Measurements from ENCODE around the gene ANHX.
"Not testable (repeated sequence)": the region's sequence is repeated elsewhere in the genome, so short reads cannot be mapped to it uniquely, and the experiment has no call there.

Gene ANHX

DNA sequence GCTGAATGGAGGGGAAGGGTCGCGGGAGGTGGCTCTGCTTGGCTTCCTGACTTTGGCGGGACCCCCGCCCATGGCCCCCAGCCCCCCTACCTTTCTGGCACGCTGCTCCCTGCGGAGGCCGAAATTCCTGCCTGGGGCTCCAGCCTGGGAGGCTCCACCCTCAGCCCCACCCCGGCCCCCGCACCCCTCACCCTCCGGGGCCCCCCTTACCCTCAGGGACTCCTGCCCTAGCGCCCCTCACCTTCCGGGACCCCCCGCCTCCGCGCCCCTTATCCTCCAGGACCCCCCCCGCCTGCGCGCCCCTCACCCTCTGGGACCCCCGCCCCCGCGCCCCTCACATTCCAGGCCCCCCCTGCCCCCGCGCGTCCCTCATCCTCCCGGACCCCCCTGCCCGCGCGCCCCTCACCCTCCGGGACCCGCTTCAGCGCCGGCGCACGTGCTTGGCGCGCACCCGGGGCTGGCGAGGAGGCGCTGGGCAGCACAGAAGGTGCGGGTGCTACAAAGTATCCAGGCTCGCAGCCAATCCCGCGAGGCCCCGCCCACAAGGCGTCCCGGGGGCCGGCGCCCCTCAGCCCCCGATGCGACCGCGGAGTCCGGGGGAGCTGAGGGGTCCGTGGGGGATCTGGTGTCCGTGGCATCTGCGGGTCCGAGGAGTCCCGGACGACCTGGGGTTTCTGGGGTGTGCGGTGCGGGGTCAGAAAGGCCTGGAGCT is at the start of gene ANHX:
TSS of gene ANHX (minus strand) at position 477 of the 712 bp plus-strand sequence. CDS start 1,521 bp downstream, outside the sequence.
- FAIRE-seq: no peak

DNA sequence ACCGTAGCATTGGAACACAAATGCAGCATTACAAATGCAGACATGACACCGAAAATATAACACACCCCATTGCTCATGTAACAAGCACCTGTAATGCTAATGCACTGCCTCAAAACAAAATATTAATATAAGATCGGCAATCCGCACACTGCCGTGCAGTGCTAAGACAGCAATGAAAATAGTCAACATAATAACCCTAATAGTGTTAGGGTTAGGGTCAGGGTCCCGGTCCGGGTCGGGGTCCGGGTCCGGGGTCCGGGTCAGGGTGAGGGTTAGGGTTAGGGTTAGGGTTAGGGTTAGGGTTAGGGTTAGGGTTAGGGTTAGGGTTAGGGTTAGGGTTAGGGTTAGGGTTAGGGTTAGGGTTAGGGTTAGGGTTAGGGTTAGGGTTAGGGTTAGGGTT is 29.0 kb upstream of the ANHX start:
- FAIRE-seq: not testable (repeated sequence)

DNA sequence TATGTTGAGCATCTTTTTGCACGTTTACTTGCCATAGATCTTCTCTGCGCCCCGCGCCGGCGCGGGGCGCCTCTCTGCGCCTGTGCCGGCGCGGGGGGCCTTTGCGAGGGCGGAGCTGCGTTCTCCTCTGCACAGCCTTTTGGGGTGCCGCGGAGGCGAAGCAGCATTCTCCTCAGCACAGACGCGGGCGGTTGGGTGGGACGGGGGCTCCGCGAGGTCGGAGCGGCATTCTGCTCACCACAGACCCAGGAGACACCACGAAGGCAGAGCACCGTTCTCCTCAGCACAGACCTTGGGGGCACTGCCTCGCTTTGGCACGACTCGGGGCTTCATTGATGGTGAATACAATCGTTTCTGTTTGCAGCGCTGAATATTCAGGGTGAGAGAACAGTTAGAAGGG is 28.5 kb upstream of the ANHX start:
- FAIRE-seq: no peak

DNA sequence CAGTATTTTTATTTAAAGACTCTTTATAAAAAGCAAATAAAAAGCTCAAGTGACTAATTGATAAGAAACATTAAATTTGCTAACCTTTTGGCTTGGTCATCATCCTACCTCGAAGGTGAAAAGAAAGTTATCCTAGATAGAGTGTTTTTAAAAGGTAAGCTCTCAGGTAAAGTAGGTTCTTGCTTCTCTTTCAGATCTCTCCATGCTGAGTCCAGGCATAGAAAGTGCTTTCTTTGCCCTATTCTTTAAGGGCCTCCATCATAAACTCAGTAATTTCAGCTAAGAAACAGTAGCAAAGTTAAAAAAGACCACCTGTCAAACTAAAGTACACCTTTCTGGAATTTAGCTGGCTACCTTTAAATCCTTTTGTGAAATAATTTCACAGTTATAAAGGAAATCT is 20.6 kb upstream of the ANHX start:
- FAIRE-seq: no peak

DNA sequence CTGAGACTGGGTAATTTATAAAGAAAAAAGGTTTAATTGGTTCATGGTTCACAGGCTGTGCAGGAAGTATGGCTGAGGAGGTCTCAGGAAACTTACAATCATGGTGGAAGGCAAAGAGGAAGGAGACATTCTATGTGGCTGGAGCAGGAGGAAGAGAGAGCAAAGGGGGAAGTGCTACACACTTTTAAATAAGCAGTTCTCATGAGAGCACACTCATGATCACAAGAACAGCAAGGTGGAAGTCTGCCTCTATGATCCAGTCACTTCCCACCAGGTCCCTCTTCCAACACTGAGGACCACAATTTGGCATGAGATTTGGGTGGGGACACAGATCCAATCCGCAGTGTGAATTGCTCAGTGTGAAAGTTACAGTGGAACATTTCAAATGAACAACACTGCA is 20.2 kb upstream of the ANHX start:
- not testable (repeated sequence) for FAIRE-seq

DNA sequence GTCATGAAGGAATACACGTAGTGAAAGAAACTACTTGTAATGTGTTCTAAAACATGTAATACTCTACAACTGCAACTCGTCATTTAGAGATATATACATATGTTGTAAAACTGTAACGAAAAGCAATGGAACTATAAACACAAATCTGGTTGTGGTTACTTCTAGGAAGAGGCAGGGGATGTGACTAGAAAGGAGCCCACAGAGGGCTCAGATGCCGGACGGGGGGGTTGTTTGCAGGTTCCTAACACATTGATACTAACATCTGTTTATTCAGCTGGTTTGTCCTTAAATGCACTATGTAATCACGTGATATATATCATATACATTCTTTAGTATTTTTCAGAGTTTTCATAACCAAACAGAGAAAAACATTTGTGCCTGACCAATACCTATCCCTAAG is 16.1 kb upstream of the ANHX start:
- peak; percentile 19 for FAIRE-seq

DNA sequence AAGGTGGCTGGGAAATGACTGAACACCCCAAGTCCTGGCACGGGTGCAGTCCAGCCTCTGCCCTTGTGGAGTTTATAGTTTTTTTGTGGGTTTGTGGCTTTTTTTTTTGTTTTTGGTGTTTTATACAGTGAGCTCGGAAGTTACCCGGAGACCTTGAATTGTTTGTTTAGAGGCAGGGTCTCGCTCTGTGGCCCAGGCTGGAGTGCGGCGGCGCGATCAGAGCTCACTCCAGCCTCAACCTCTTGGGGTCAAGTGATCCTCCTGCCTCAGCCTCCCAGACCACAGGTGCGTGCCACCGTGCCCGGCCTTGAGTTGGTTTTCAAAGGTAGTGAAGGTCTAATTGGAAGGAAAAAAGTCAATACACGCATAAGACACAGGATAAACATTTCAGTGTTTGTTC is 879 bp upstream of the ANHX start:
- FAIRE-seq: no peak

DNA sequence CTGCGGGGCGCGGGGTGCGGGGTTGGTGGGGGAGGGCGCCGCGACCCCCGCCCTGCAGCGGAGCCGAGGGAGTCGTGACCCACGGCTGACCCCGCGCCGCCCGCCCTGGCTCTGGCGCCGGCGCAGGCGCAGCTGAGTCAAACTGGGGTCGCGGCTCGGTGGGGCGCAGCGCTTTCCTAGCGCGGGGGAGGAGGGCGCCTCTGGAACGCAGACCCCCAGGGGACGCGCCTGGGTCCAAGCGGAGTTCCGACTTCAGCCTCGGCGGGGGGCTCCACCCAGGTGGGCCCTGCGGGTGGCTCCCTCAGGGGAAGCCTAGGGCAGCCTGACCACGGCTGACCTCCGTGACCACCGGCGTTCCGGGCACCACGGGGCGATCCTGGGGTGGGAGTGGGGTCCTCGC is 467 bp upstream of the ANHX start:
- FAIRE-seq: no peak

DNA sequence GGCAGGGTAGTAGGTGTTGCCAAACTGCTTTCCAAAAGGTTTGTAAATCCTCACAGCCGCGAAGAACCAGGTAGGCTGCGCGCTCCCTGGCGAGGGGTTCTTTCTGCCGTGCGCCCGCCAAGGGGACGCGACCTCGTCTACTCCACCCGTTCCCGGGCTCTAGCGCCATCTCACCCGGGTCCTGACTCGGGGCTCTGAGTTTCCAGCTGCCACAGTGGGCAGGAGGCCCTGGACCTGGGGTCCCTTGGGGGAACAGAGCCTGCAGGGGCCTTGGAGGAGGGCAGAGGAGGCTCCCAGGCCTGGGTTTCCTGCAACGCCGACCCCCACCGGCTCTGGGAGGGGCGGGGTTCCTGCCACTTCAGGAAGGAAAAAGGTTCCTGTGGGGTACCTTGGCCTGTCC is 706 bp downstream of the ANHX start:
- no peak for FAIRE-seq

DNA sequence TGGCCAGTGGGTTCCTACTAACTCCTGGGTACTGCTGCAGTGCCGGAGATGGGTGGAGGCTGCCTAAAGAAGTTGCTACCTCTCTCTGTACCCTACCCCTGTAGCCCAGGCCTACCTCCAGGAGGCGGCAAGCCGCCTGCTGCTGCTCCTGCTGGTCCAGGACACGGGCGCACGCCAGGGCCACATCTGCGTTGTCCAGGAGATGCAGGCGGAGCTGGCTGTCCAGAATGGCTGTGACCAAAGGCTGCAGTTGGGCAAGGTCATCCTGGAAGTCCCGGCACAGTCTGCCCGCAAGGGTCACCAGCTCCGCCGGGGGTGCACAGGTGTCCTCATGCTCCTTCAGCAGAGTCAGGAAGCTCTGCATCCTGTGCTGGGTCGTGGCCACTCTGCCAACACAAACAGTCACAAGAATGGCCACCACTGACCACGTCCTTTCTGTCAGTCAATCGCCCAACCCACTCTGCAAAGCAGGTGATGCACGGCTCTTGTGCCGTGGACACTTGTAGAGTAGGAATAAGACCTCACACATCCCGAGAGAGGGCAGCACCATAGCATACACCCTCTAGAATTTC is 1.6 kb downstream of the ANHX start:
- FAIRE-seq: no peak

DNA sequence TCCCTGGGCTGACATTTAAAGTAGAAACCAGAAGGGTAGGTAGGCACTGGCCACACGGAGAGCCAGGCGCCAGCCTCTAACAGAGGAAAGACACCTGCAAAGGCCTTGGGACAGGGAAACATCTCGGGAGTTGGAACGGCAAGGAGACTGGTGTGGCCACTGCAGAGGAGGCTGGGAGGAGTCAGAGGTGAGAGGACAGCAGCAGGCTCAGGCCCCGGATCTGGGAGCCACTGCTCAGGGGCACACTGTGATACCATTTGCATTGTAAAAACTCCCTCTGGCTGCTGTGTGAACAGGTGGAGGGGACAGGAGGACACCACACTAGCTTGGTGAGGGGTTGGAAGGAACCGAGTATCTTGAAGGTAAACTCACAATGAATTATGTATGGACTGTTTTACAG is 2.7 kb downstream of the ANHX start:
- FAIRE-seq: no peak

DNA sequence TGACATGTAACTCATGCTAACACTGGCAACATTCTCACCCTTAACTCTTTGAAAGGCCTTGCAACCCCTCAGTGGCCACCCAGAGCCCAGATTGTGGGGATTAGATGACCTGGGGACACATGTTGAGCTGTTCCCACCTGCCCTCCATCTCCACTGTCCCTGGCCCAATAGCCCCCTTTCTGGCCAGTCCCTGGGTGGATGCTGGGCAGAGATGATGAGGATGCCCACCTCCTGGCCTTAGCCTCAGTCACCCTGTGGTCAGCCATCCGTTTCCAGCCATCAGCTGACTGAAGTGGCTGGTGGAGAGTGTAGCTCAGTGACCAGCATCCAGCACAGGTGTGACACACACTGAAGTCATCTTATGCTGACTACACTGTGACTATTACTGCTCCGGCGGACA is 4.7 kb downstream of the ANHX start:
- no peak for FAIRE-seq

DNA sequence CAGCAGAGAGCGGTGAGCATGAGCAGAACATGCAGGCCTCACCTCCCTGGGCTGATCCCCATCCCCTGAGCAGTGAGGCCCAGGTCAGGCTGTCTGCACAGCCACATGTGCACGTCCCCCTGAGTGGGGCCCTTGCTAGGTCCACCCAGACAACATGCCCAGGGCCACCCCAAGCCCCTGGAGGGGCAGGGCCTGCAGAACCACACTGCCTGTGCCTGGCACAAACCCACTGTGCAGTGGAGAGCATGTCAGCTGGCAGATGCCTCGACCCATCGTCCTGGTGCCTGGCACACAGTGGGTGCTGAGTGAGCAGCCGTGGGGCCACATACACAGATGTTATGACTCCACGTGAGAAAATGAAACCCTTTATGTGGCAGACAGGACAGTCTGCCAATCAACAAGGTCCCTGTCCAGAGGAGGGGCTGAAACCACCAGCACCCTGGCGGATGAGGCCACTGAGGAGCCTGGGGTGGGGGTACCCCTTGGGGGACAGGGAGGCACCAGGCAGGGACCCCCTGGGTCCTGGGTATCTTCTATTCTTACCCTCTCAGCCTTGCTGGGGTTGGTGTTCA is 8.3 kb downstream of the ANHX start:
- no peak for FAIRE-seq

DNA sequence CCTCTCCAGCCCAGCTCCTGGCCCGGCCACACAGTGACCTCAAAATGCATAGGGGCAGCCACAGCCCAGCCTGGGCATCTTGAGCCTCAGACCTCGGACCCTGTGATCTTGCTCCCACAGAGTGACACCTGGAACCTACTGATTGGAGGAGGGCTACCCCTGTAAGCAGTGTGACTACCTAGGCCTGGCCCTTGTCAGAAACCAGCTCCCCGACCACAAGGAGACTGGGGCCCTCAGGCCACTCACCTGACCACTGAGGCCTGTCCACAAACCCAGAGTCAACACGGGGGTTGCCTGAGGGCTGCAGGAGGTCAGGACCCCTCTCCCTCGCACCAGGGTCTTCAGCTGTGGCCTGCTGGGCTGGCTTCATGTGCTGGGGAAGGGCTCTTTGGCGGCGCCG is 9.0 kb downstream of the ANHX start:
- no peak for FAIRE-seq

DNA sequence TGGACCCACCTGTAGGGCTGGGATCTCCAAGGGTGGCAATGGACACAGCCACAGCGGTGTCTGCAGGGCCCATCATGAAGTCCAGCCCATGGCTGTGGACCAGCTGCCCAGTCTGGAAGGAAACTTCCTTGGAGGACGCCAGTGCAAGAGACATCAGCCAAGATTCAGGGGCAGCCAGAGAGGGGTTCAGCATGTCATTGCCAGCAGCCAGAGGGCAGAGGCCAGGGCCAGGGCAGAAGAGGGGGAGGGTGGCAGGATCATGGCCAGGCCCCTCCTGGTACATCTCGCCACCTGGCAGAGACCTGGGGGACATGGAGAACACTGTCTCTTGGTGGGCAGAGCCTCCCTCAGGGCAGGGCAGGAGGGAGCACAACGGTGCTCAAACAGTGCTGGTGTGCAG is 10.2 kb downstream of the ANHX start:
- FAIRE-seq: no peak

DNA sequence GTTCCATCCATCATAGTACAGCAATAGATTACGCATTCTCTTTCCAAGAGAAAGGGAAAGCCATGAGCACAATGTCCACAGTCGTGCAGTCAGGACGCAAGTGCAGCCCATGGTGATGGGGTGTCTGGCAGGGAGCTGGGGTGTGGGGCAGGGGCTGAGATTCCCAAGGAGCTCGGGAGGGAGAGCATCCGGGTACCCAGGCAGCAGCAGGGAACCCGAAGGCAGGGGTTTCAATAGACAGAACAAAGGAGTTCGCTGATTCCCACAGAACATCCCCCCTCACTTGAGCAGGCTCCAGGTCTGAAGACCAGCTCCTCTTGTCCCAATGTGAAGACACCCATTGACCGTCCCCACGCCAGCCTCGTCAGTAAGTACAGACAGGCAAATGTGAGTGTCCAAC is 13.5 kb downstream of the ANHX start:
- FAIRE-seq: no peak

DNA sequence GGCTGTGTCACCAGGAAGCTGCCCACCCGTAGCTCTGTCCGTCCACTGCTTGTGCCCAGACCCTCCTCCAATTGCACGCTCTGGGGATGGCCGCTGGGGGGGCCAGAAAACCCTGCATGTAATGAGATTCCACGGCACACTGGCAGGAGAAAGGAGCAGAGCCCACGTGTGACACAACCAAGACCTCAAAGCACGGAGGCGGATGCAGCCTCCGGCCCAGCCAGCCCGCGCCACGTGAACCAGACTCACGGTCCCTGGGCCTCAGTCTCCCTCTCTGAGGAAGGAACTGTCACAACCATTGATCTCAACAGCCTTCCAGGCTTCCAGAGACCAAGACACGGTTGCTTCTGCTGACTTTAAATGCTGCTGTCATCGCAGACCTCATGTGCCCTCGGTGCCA is 14.4 kb downstream of the ANHX start:
- no peak for FAIRE-seq

DNA sequence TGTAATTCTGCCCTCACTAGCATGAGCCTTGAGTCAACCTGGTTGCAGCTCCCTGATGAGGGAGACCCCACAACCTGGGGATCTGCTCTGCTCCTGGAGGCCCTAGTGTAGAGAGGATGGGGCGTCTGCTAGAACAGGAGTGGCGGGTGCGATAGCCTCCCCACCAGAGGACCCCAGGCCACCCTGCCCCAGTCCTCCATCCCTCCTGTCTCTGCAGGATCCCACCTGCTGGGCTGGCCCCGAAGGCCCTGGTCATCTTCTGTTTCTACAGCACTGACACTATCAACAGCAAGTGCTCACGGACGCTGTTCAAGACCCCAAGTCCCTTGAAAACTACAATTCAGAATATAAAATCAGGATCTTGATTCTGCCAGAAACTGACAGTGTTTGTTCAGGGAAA is 15.2 kb downstream of the ANHX start:
- FAIRE-seq: no peak

DNA sequence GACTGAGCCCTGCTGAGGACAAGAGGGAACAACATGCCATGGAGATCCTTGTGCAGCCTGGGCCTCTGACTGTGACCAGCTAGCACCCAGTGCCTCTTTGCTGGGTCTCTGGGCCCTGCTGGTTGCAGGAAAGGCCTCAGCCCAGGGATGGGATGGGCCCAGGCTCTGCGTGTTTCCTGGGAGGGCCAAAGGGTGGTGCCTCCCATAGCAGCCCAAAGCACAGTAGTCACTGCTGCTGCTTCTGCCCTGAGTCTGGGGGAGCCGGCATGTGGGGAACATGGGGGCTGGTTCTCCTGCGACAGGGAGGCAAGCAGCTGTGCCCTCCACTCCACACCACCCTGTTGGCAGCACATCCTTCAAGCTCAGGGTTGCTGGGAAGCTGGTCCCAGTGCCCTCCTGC is 18.5 kb downstream of the ANHX start:
- no peak for FAIRE-seq

DNA sequence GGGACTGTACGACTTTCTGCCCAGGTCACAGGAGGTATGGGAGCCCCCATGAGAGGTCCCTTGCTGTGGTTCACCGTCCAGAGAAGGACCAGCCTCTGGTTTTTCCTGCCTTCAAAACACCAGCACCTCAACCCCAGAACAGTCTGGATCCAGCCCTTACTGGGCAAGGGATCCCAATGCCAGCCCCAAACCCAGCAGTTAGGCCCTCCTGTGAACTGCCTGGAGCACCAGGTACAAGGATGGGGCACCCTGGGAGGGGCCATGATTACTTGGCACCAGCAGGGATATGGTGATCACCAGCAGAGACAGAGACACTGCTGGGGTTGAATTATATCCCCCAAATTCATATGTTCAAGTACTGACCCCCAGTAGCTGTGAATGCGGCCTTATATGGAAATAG is 20.0 kb downstream of the ANHX start:
- no peak for FAIRE-seq

DNA sequence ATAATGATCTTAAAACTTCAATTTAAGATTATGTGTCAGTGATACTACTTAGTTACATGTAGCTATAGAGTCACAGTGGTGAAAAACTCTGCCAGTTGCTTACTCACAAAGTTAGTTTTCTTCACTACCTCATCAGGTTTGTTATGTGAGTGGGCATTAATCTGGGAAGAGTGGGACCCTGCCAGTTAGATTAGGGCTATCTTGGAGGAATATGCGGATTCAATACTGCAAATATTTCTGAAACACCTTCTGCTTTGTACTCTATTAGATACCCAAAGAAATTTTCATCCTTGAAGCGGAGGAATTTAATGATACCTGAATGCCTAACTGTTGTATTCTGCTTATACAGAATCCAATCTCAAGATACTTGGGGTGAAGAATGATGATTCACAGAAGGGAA is 29.3 kb downstream of the ANHX start:
- no peak for FAIRE-seq

DNA sequence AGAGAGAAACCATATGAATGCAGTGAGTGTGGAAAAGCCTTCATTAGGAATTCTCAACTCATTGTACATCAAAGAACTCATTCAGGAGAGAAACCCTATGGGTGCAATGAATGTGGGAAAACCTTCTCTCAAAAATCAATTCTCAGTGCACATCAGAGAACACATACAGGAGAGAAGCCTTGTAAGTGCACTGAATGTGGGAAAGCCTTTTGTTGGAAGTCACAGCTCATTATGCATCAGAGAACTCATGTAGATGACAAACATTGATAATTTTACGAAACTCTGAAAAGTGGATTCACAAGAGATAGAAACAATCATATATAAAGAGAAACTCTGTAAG is 31.4 kb downstream of the ANHX start:
- no peak for FAIRE-seq

DNA sequence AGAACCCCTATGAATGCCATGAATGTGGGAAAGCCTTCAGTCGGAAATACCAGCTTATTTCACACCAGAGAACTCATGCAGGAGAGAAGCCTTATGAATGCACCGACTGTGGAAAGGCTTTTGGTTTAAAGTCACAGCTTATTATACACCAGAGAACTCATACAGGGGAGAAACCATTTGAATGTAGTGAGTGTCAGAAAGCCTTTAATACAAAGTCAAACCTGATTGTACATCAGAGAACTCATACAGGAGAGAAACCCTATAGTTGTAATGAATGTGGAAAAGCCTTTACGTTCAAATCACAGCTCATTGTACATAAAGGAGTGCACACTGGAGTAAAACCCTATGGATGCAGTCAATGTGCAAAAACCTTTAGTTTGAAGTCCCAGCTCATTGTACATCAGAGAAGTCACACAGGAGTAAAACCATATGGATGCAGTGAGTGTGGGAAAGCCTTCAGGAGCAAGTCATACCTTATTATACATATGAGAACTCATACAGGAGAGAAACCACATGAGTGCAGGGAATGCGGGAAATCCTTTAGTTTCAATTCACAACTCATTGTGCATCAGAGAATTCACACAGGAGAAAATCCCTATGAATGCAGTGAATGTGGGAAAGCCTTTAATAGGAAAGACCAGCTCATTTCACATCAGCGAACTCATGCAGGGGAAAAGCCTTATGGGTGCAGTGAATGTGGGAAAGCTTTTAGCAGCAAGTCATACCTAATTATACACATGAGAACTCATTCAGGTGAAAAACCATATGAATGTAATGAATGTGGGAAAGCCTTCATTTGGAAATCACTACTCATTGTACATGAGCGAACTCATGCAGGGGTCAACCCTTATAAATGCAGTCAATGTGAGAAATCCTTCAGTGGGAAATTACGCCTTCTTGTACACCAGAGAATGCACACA is 32.1 kb downstream of the ANHX start:
- no peak for FAIRE-seq
